B cell (primary cell): Measurements from ENCODE around the gene HOXD12. TPM values are rescaled to one million over a fixed set of nuclear protein-coding genes. Genes with fewer than 3 reads are reported as not detected.
A peak's percentile ranks its signal among the peaks of the same experiment; 100 is the strongest.

Experiments
- ATAC-seq: fragments of 200-7000 bp; cut with Tn5 transposase; one replicate; pipeline ENCODE4 v1.10.0; 2021; ENCODE audit warnings: low read depth, mild to moderate bottlenecking, moderate number of reproducible peaks, moderate library complexity
- CTCF ChIA-PET: fragments of 350-600 bp; sonication (Branson Sonifier 250); formaldehyde crosslinking; loops from one replicate; lab custom pipeline; 2021; ENCODE audit warnings: antibody characterized with exemption, inconsistent platforms; lab: Charles Lee
- POLR2A ChIA-PET: fragments of 350-600 bp; sonication (Branson Sonifier 250); formaldehyde crosslinking; loops from one replicate; lab custom pipeline; 2021; ENCODE audit warnings: antibody characterized with exemption; lab: Charles Lee
- DNase-seq: peaks from one replicate; pipeline ENCODE4 v3.0.0; 2013
- H2AFZ ChIP-seq: 2 replicates; pipeline ENCODE4 v1.6.1; 2012; ENCODE audit warnings: mild to moderate bottlenecking, low read depth, low read length; ENCODE audit not compliant: insufficient read depth, poor library complexity, severe bottlenecking
- H3K27ac ChIP-seq, 2 donors: 1 replicate in 1 of 2; 2 replicates in 1 of 2; pipeline ENCODE4 v1.5.1; 2012 to 2013; ENCODE audit warnings: low read length in 2 of 2, mild to moderate bottlenecking in 2 of 2, moderate library complexity in 1 of 2
- H3K27me3 ChIP-seq, 4 experiments: fragments of 200-600 bp in 1 of 4; sonication (generic) in 1 of 4; replicated peaks in 1 of 4; 1 replicate in 2 of 4; 2 replicates in 2 of 4; pipeline versions ENCODE4 v1.6.1 to v1.7.0; 2013 to 2016; ENCODE audit warnings: low read length in 3 of 4, mild to moderate bottlenecking in 2 of 4, mixed read lengths in 1 of 4, moderate library complexity in 1 of 4; ENCODE audit not compliant: insufficient read depth in 4 of 4, control insufficient read depth in 3 of 4; ENCODE audit errors: control extremely low read depth in 1 of 4
- H3K36me3 ChIP-seq, 2 experiments: replicated peaks in 1 of 2; 1 replicate in 1 of 2; 2 replicates in 1 of 2; pipeline versions ENCODE4 v1.6.1 to v1.7.1; 2013; ENCODE audit warnings: low read length in 1 of 2; ENCODE audit not compliant: insufficient read depth in 2 of 2, control insufficient read depth in 1 of 2; ENCODE audit errors: control extremely low read depth in 1 of 2, extremely low read depth in 1 of 2
- H3K4me1 ChIP-seq, 2 donors: fragments of 200-600 bp in 1 of 2; sonication (generic) in 1 of 2; 1 replicate in 1 of 2; 2 replicates in 1 of 2; pipeline versions ENCODE4 v1.5.1 to v1.6.1; 2013 to 2017; ENCODE audit warnings: low read length in 2 of 2; ENCODE audit not compliant: control insufficient read depth in 2 of 2, insufficient read depth in 2 of 2
- H3K4me2 ChIP-seq: replicated peaks from 2 replicates; pipeline ENCODE3; 2012; ENCODE audit warnings: mild to moderate bottlenecking, low read depth, low read length; ENCODE audit not compliant: poor library complexity, severe bottlenecking
- H3K4me3 ChIP-seq, 5 experiments: fragments of 200-600 bp in 1 of 5; sonication (generic) in 1 of 5; 1 replicate in 3 of 5; 2 replicates in 2 of 5; pipeline versions ENCODE4 v1.5.1 to v1.7.0; 2011 to 2016; ENCODE audit warnings: low read length in 4 of 5, mild to moderate bottlenecking in 4 of 5, low read depth in 2 of 5, control low read depth in 1 of 5, moderate library complexity in 1 of 5; ENCODE audit not compliant: insufficient read depth in 1 of 5; ENCODE audit errors: control extremely low read depth in 1 of 5, extremely low read depth in 1 of 5
- H3K79me2 ChIP-seq: fragments of 200-600 bp; sonication (generic); one replicate; pipeline ENCODE4 v1.6.0; 2016; ENCODE audit warnings: low read length; ENCODE audit not compliant: control insufficient read depth, insufficient read depth
- H3K9ac ChIP-seq: fragments of 200-600 bp; sonication (generic); 2 replicates; pipeline ENCODE4 v1.6.1; 2017; ENCODE audit warnings: mild to moderate bottlenecking, low read length, moderate library complexity
- H3K9me3 ChIP-seq, 3 donors: one replicate each; pipeline versions ENCODE4 v1.6.1 to v1.7.1; 2013; ENCODE audit warnings: low read length in 2 of 3; ENCODE audit not compliant: control insufficient read depth in 2 of 3, insufficient read depth in 1 of 3; ENCODE audit errors: control extremely low read depth in 1 of 3
- H4K20me1 ChIP-seq: 2 replicates; pipeline ENCODE4 v1.6.0; 2012; ENCODE audit warnings: mild to moderate bottlenecking, low read length; ENCODE audit not compliant: insufficient read depth, control insufficient read depth, poor library complexity, severe bottlenecking
- H3K27ac Mint-ChIP-seq: one replicate; pipeline ENCODE4 v1.8.0; 2021; ENCODE audit warnings: mixed read lengths
- H3K27me3 Mint-ChIP-seq: one replicate; pipeline ENCODE4 v1.8.0; 2021; ENCODE audit warnings: mixed read lengths
- H3K4me1 Mint-ChIP-seq: one replicate; pipeline ENCODE4 v1.8.0; 2021; ENCODE audit warnings: mixed read lengths
- H3K4me3 Mint-ChIP-seq: one replicate; pipeline ENCODE4 v1.8.0; 2021; ENCODE audit warnings: mixed read lengths
- H3K9me3 Mint-ChIP-seq: one replicate; pipeline ENCODE4 v1.8.0; 2022; ENCODE audit warnings: mixed read lengths; ENCODE audit not compliant: insufficient read depth
- CTCF ChIP-seq: fragments of 200-600 bp; IDR thresholded peaks from one replicate; pipeline ENCODE4 v1.8.0; 2022; ENCODE audit warnings: antibody characterized with exemption, mild to moderate bottlenecking
- EZH2 ChIP-seq: IDR thresholded peaks from 2 replicates; pipeline ENCODE4 v1.6.1; 2012; ENCODE audit warnings: borderline replicate concordance, low read depth, mild to moderate bottlenecking, moderate library complexity, low read length; ENCODE audit not compliant: insufficient read depth, poor library complexity, severe bottlenecking
- WGBS: methylation state at CpG from one replicate; pipeline ENCODE4 v1.1.5; 2013; ENCODE audit warnings: missing lambda C conversion rate; ENCODE audit not compliant: insufficient coverage; 5-methylcytosine and 5-hydroxymethylcytosine counted together
- intact Hi-C: fragments of 100-400 bp; cut with micrococcal nuclease; formaldehyde crosslinking; loops from one replicate; pipeline ENCODE4 v1.10.0; 2022
- polyA plus RNA-seq: library from polyadenylated mRNA; depleted of rRNA; stranded (reverse); fragments of >200 nt; gene quantifications from 2 replicates; pipeline ENCODE4 v1.2.3, GENCODE V29; 2012
- total RNA-seq, 2 donors: library from RNA; stranded (reverse); fragments of 120-200 nt in 1 of 2; gene quantifications; 1 replicate in 1 of 2; 2 replicates in 1 of 2; pipeline versions ENCODE4 v1.2.3 to v1.2.4, GENCODE V29; 2013 to 2022

Gene HOXD12
- total and polyA plus RNA-seq, 2 donors (not counting 1 experiment from before 2014, with no cell fraction given), result not detected

GRCh38 chr2:176088048-176088936, 11.3 kb upstream of the HOXD12 start:
- DNase-seq (peak; percentile 40), ATAC-seq (no peak)
- Mint-ChIP-seq H3K27me3 (peaks cover 79% of the 10 kb centered on the region), H3K27ac (no peak overlapping the region), H3K4me3 (peak overlapping the region; percentile 26), H3K4me1 (peaks cover 11% of the 10 kb centered on the region), H3K9me3 (peaks cover 3% of the 10 kb centered on the region)
- Histone ChIP-seq H3K27ac (no peak overlapping the region), H3K9ac (no peak overlapping the region), H4K20me1 (no peaks in the 10 kb centered on the region), H3K4me3 (no peak overlapping the region), H3K9me3 (peaks cover 1 to 67% (median 22%) of the 10 kb centered on the region in 3 donors), H2AFZ (no peak overlapping the region), H3K36me3 (no peaks in the 10 kb centered on the region), H3K4me1 (peaks cover 13 to 16% of the 10 kb centered on the region in 2 donors), H3K79me2 (no peaks in the 10 kb centered on the region), H3K4me2 (peak overlapping the region; percentile 32), H3K27me3 (peaks cover 0 to 93% (median 83%) of the 10 kb centered on the region in 4 experiments)
- WGBS, result 8% methylated on average over 41 of the region's 49 CpGs
- CTCF ChIA-PET, result interaction anchor here (0.9 to 1.5 kb wide), 2 partner anchors 38 to 86 kb away, joined by 4 read pairs; partner anchors contain the start of gene LNPK
- TF ChIP-seq CTCF, result peak; percentile 10
- TF ChIP-seq EZH2, result peak; percentile 2
- POLR2A ChIA-PET, result no interaction called here
- intact Hi-C loops, result no loop called here
